Naive thymus-derived CD4-positive, alpha-beta T cell (primary cell): ENCODE results near the gene SLC39A3. TPM values are rescaled to one million over a fixed set of nuclear protein-coding genes. Genes with fewer than 3 reads are reported as not detected.

Source experiments
- ATAC-seq: fragments of 150-1000 bp; cut with Tn5 transposase; 2 replicates; pipeline ENCODE4 v1.10.0; 2021; ENCODE audit warnings: mild to moderate bottlenecking, moderate library complexity
- CTCF ChIA-PET: fragments of 350-600 bp; sonication (Branson Sonifier 250); formaldehyde crosslinking; loops from one replicate; lab custom pipeline; 2021; ENCODE audit warnings: antibody characterized with exemption; lab: Charles Lee
- POLR2A ChIA-PET: fragments of 350-600 bp; sonication (Branson Sonifier 250); formaldehyde crosslinking; loops from one replicate; lab custom pipeline; 2021; ENCODE audit warnings: antibody characterized with exemption, inconsistent platforms; lab: Charles Lee
- DNase-seq, 9 donors: peaks; one replicate each; pipeline versions ENCODE4 v3.0.0 to v3.0.0-alpha.2; 2020 to 2022; ENCODE audit warnings: mixed read lengths in 1 of 9
- H3K27ac ChIP-seq: one replicate; pipeline ENCODE4 v1.7.0; 2013; ENCODE audit warnings: mild to moderate bottlenecking, low read depth, low read length, moderate library complexity
- H3K27me3 ChIP-seq, 2 donors: one replicate each; pipeline ENCODE4 v1.7.0; 2013; ENCODE audit warnings: low read length in 2 of 2, mild to moderate bottlenecking in 2 of 2, moderate library complexity in 2 of 2; ENCODE audit not compliant: control insufficient read depth in 2 of 2, insufficient read depth in 2 of 2
- H3K36me3 ChIP-seq, 3 experiments: 1 replicate in 2 of 3; 2 replicates in 1 of 3; pipeline ENCODE4 v1.7.0; 2013; ENCODE audit warnings: low read length in 3 of 3, mild to moderate bottlenecking in 3 of 3, moderate library complexity in 1 of 3; ENCODE audit not compliant: insufficient read depth in 3 of 3, control insufficient read depth in 2 of 3
- H3K4me1 ChIP-seq, 2 donors: one replicate each; pipeline ENCODE4 v1.7.0; 2013; ENCODE audit warnings: low read length in 2 of 2, mild to moderate bottlenecking in 2 of 2, moderate library complexity in 1 of 2; ENCODE audit not compliant: control insufficient read depth in 2 of 2, insufficient read depth in 2 of 2
- H3K4me3 ChIP-seq: 2 replicates; pipeline ENCODE4 v1.7.0; 2013; ENCODE audit warnings: mild to moderate bottlenecking, low read length
- H3K9me3 ChIP-seq, 3 experiments: 1 replicate in 2 of 3; 2 replicates in 1 of 3; pipeline ENCODE4 v1.7.0; 2013; ENCODE audit warnings: low read length in 3 of 3; ENCODE audit not compliant: control insufficient read depth in 2 of 3
- H3K27ac Mint-ChIP-seq, 9 donors: one replicate each; pipeline ENCODE4 v1.8.0; 2020 to 2022; ENCODE audit warnings: mixed read lengths in 9 of 9, mild to moderate bottlenecking in 8 of 9, moderate library complexity in 5 of 9, inconsistent platforms in 2 of 9
- H3K27me3 Mint-ChIP-seq, 5 donors: one replicate each; pipeline ENCODE4 v1.8.0; 2021 to 2022; ENCODE audit warnings: mixed read lengths in 5 of 5, mild to moderate bottlenecking in 1 of 5
- H3K36me3 Mint-ChIP-seq, 5 donors: one replicate each; pipeline ENCODE4 v1.8.0; 2020 to 2022; ENCODE audit warnings: mixed read lengths in 5 of 5, mild to moderate bottlenecking in 3 of 5, inconsistent platforms in 1 of 5
- H3K4me1 Mint-ChIP-seq, 7 donors: one replicate each; pipeline ENCODE4 v1.8.0; 2020 to 2022; ENCODE audit warnings: mixed read lengths in 7 of 7, mild to moderate bottlenecking in 3 of 7, inconsistent platforms in 1 of 7
- H3K4me3 Mint-ChIP-seq, 10 donors: one replicate each; pipeline ENCODE4 v1.8.0; 2020 to 2022; ENCODE audit warnings: mild to moderate bottlenecking in 10 of 10, mixed read lengths in 10 of 10, moderate library complexity in 6 of 10, inconsistent platforms in 2 of 10
- H3K9me3 Mint-ChIP-seq, 11 donors: one replicate each; pipeline ENCODE4 v1.8.0; 2020 to 2022; ENCODE audit warnings: mixed read lengths in 11 of 11, mild to moderate bottlenecking in 4 of 11, inconsistent platforms in 1 of 11, moderate library complexity in 1 of 11
- intact Hi-C, 2 donors: fragments of 100-400 bp; cut with micrococcal nuclease; formaldehyde crosslinking; loops; one replicate each; pipeline ENCODE4 v1.15.1; 2023
- polyA plus RNA-seq, 2 donors: library from polyadenylated mRNA; unstranded; fragments of 300-500 nt; fragmentation: Illumina TruSeq; gene quantifications; one replicate each; pipeline ENCODE4 v1.2.3, GENCODE V29; 2021
- total RNA-seq, 6 experiments: library from RNA in 5 of 6; stranded (reverse) in 5 of 6; gene quantifications; 1 replicate in 5 of 6; 2 replicates in 1 of 6; pipeline ENCODE4 v1.2.3 and lab custom pipeline; 2021 to 2026

Gene SLC39A3
- total and polyA plus RNA-seq, 7 experiments from 2014 or later, result 10.1 to 42.1 (median 20.0) TPM

DNA sequence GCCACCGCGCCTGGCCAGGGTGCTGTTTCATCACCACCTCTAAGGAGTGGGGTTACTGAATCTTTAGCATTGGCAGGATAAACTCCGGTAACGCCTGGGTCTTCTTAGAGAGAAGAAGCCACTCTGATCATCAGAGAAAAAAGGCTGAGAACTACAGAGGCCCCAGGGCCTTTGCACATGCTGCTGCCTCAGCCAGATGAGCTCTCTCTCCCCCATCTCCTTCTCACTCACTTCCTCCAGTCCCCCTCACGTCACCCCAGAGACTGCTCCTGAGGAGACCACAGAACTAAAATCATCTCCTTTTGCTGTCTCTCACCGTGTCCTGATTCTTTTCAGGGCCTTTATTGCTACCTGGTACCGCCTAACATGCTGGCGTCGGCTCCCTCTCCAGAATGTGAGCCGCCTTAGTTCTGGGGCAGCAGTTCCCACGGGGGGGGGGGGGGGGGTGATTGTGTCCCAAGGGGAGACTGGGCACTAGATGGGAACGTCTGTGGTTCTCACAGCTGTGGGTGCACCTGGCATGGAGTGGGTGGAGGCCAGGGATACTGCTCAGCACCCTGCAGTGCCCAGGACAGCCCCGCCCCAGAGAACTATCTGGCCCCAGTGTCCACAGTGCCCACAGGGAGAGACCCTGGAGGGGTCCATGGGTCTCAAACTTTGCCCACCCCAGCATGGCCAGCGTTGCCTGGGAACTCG lies 13.5 kb downstream of the SLC39A3 start:
- Mint-ChIP-seq H3K4me3 (peak overlapping the region in 1 of 10 donors; percentile 45), H3K27me3 (peaks cover 8 to 26% (median 11%) of the 10 kb centered on the region in 5 donors)
- CTCF ChIA-PET, result no interaction called here

DNA sequence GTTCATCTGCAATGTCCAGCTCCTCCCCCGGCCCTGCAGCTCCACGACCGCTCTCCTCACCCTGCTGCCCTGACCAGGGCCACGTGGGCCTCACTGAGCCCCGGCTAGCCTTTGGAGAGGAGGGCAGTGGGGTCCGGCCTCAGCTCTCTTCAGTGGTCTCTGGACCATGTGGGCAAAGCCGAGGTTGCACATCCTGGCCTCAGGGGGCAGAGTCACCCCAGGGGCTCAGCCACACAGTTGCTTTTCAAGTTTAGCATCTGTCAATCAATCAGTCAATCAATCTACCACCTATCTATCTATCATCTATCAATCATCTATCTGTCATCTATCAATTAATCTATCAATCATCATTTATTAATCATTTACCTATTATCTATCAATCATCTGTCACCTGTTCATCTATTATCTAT lies 15.7 kb downstream of the SLC39A3 start:
- H3K9me3 Mint-ChIP-seq, result peaks cover 0 to 2% (median 0%) of the 10 kb centered on the region in 11 donors
- ChIA-PET CTCF (no interaction called here), POLR2A (no interaction called here)
- no peak overlapping the region for H3K27ac Mint-ChIP-seq
- H3K27me3 Mint-ChIP-seq, result peaks cover 13 to 35% (median 18%) of the 10 kb centered on the region in 5 donors
- ATAC-seq (no peak), DNase-seq (no peak)
- H3K4me1 Mint-ChIP-seq, result peaks cover 0 to 9% (median 5%) of the 10 kb centered on the region in 7 donors
- peak overlapping the region in 3 of 10 donors; percentile 0 to 34 (median 24) for H3K4me3 Mint-ChIP-seq
- Histone ChIP-seq H3K9me3 (no peaks in the 10 kb centered on the region), H3K27me3 (peaks cover 0 to 19% of the 10 kb centered on the region in 2 donors), H3K36me3 (no peaks in the 10 kb centered on the region), H3K27ac (no peak overlapping the region), H3K4me3 (no peak overlapping the region), H3K4me1 (peaks cover 0 to 8% of the 10 kb centered on the region in 2 donors)
- H3K36me3 Mint-ChIP-seq, result peaks cover 0 to 4% (median 0%) of the 10 kb centered on the region in 5 donors
- intact Hi-C loops, result no loop called here

More for the DNA sequence above, 13.5 kb downstream of the SLC39A3 start:
- no peaks in the 10 kb centered on the region for H3K36me3 ChIP-seq
- peaks cover 0 to 4% (median 0%) of the 10 kb centered on the region in 5 donors for H3K36me3 Mint-ChIP-seq
- no peak for ATAC-seq
- H3K9me3 Mint-ChIP-seq, result no peaks in the 10 kb centered on the region
- no peak for DNase-seq
- peaks cover 0 to 10% of the 10 kb centered on the region in 2 donors for H3K27me3 ChIP-seq
- peaks cover 0 to 6% (median 0%) of the 10 kb centered on the region in 7 donors for H3K4me1 Mint-ChIP-seq
- POLR2A ChIA-PET, result no interaction called here
- no peaks in the 10 kb centered on the region for H3K9me3 ChIP-seq
- no peak overlapping the region for H3K4me3 ChIP-seq
- intact Hi-C loops, result no loop called here
- no peak overlapping the region for H3K27ac ChIP-seq
- no peak overlapping the region for H3K27ac Mint-ChIP-seq
- H3K4me1 ChIP-seq, result no peaks in the 10 kb centered on the region

DNA sequence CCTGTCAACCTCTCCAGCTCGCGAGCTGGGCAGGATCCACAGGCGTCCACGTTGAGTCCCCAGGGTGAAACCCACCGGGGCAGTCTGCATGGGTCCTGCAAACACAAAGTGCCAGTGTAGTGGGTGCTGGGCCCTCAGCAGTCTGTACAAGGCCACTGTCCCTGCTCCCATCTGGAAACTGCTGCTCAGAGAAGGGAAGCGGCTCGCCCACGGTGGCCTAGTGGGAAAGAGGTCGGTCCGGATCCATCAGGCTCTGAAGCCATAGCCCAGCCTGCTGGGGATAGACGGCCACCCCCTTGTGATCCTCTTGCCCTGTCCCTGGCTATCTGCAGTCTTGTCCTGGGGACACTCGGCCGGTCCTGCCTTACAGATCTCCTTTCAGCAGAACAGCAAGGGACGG lies 16.1 kb downstream of the SLC39A3 start:
- H3K27me3 Mint-ChIP-seq, result peaks cover 13 to 39% (median 18%) of the 10 kb centered on the region in 5 donors
- no peaks in the 10 kb centered on the region for H3K36me3 ChIP-seq
- peaks cover 0 to 4% (median 0%) of the 10 kb centered on the region in 5 donors for H3K36me3 Mint-ChIP-seq
- peaks cover 0 to 2% (median 0%) of the 10 kb centered on the region in 11 donors for H3K9me3 Mint-ChIP-seq
- H3K4me1 ChIP-seq, result peaks cover 0 to 8% of the 10 kb centered on the region in 2 donors
- peaks cover 0 to 19% of the 10 kb centered on the region in 2 donors for H3K27me3 ChIP-seq
- H3K27ac ChIP-seq, result no peak overlapping the region
- H3K9me3 ChIP-seq, result no peaks in the 10 kb centered on the region
- intact Hi-C loops, result no loop called here
- ATAC-seq, result no peak
- H3K4me3 ChIP-seq, result no peak overlapping the region
- ChIA-PET CTCF (no interaction called here), POLR2A (interaction anchor here (0.6 kb wide), 1 partner anchor 91 kb away, joined by 3 read pairs; no protein-coding TSS in a partner anchor)
- H3K27ac Mint-ChIP-seq, result no peak overlapping the region
- DNase-seq, result no peak
- peaks cover 0 to 9% (median 5%) of the 10 kb centered on the region in 7 donors for H3K4me1 Mint-ChIP-seq
- no peak overlapping the region for H3K4me3 Mint-ChIP-seq

DNA sequence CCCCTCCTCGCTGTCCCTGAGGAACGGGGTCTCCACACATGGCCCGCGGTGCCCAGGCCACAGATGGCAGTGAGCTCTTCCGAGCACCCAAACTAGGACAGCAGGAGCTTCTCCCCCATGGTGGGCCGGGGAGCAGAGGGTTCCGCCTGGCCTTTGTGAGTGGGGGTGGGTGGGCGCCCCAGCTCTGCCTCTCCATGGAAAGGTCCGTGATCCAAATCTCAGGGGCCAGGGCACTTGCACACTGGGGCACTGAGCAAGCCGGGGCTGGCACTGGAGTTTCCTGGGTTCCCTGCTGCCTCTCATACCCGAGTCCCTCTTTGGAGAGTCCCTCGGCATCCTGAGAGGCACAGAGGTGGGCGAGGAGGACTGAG lies 16.5 kb downstream of the SLC39A3 start:
- H3K4me3 Mint-ChIP-seq, result peak overlapping the region in 1 of 10 donors; percentile 21
- Histone ChIP-seq H3K4me3 (no peak overlapping the region), H3K27me3 (peaks cover 0 to 19% of the 10 kb centered on the region in 2 donors), H3K4me1 (peaks cover 0 to 8% of the 10 kb centered on the region in 2 donors), H3K36me3 (no peaks in the 10 kb centered on the region), H3K9me3 (no peaks in the 10 kb centered on the region), H3K27ac (no peak overlapping the region)
- ATAC-seq, result no peak
- ChIA-PET CTCF (no interaction called here), POLR2A (interaction anchor here (0.6 kb wide), 1 partner anchor 91 kb away, joined by 3 read pairs; no protein-coding TSS in a partner anchor)
- DNase-seq, result no peak
- H3K27ac Mint-ChIP-seq, result no peak overlapping the region
- H3K9me3 Mint-ChIP-seq, result peaks cover 0 to 2% (median 0%) of the 10 kb centered on the region in 11 donors
- peaks cover 0 to 4% (median 0%) of the 10 kb centered on the region in 5 donors for H3K36me3 Mint-ChIP-seq
- peaks cover 0 to 9% (median 5%) of the 10 kb centered on the region in 7 donors for H3K4me1 Mint-ChIP-seq
- peaks cover 13 to 39% (median 18%) of the 10 kb centered on the region in 5 donors for H3K27me3 Mint-ChIP-seq
- intact Hi-C loops, result no loop called here

DNA sequence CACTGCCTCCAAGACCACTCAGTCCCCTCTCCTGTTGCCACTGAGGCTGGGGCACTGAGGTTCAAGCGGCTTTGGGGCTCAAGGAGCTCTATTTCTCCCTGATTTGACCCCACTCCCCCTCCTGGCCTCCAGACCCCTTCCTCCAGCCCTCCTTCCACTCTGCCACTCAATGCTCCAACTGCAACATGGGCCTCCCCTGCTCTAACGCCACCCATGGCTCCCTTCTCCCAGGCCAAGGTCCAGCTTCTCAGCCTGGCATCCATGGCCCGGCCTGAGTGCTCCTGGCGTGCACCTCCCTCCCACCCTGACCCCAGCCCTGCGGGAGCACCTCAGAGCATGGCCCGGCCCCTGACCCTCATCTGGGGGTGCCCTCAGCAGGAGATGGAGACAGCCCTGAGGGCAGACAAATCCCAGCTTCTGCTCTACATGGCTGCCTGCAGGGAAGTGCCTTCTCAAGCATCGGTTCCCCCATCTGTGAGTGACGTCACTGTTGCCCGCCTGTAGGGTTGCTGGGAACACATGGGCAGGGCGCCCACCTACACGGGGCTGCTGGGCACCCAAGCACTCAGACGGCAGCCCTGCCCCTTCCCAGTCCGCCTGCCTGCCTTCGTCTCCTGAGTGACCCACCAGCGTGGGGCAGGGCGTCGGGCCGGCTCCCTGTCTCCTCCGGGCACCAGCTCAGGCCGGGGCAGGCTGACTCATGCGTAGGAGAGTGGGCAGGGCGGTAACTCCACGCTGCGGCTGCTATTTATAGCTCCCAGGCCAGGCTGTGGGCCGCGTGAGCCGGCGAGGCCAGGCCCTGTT lies 17.1 kb downstream of the SLC39A3 start:
- CTCF ChIA-PET, result no interaction called here
- POLR2A ChIA-PET, result no interaction called here
- H3K4me3 Mint-ChIP-seq, result peak overlapping the region in 2 of 10 donors; percentile 6 to 78
- DNase-seq (no peak), ATAC-seq (peak; percentile 36)
- peaks cover 0 to 8% of the 10 kb centered on the region in 2 donors for H3K4me1 ChIP-seq
- intact Hi-C loops, result no loop called here
- H3K9me3 ChIP-seq, result no peaks in the 10 kb centered on the region
- no peak overlapping the region for H3K27ac ChIP-seq
- H3K36me3 Mint-ChIP-seq, result peaks cover 0 to 4% (median 0%) of the 10 kb centered on the region in 5 donors
- peaks cover 0 to 9% (median 5%) of the 10 kb centered on the region in 7 donors for H3K4me1 Mint-ChIP-seq
- peaks cover 0 to 2% (median 0%) of the 10 kb centered on the region in 11 donors for H3K9me3 Mint-ChIP-seq
- H3K27ac Mint-ChIP-seq, result no peak overlapping the region
- no peaks in the 10 kb centered on the region for H3K36me3 ChIP-seq
- no peak overlapping the region for H3K4me3 ChIP-seq
- peaks cover 13 to 39% (median 18%) of the 10 kb centered on the region in 5 donors for H3K27me3 Mint-ChIP-seq
- H3K27me3 ChIP-seq, result peaks cover 0 to 19% of the 10 kb centered on the region in 2 donors
